Ovary (tissue), 9 donors: ENCODE data around the gene NEDD1. TPM values are rescaled to one million over a fixed set of nuclear protein-coding genes. Genes with fewer than 3 reads are reported as not detected.

Experiments
- DNase-seq, 5 donors: peaks; one replicate each; pipeline ENCODE4 v3.0.0-alpha.2; 2019 to 2020
- H3K27ac ChIP-seq, 2 donors: fragments of 200-600 bp; one replicate each; pipeline versions ENCODE4 v1.5.1 to v1.8.0; 2019 to 2022
- H3K27me3 ChIP-seq: fragments of 200-600 bp; one replicate; pipeline ENCODE4 v1.8.0; 2022
- H3K36me3 ChIP-seq: fragments of 200-600 bp; sonication (generic); one replicate; pipeline ENCODE4 v1.5.1; 2019
- H3K4me1 ChIP-seq: one replicate; pipeline ENCODE4 v1.8.1; 2013; ENCODE audit warnings: mild to moderate bottlenecking, moderate library complexity; ENCODE audit not compliant: insufficient read depth
- H3K4me3 ChIP-seq: fragments of 200-600 bp; sonication (generic); one replicate; pipeline ENCODE4 v1.5.1; 2017
- H3K9me3 ChIP-seq, 2 donors: fragments of 200-600 bp in 1 of 2; sonication (generic) in 1 of 2; one replicate each; pipeline versions ENCODE4 v1.5.1 to v1.8.1; 2013 to 2019; ENCODE audit warnings: mild to moderate bottlenecking in 1 of 2, moderate library complexity in 1 of 2
- EP300 ChIP-seq: sonication (generic); formaldehyde crosslinking; IDR thresholded peaks from one replicate; pipeline ENCODE4 v1.6.1; 2017; ENCODE audit warnings: antibody characterized with exemption
- POLR2A ChIP-seq: fragments of 450-650 bp; IDR thresholded peaks from one replicate; pipeline ENCODE4 v1.6.1; 2017; ENCODE audit warnings: antibody characterized with exemption, mild to moderate bottlenecking, moderate library complexity
- WGBS, 3 donors: extraction: QIAGEN DNeasy Blood & Tissue Kit in 1 of 3; methylation state at CpG; one replicate each; pipeline versions ENCODE4 v1.1.5 to v1.1.7; 2013 to 2017; 5-methylcytosine and 5-hydroxymethylcytosine counted together
- intact Hi-C, 4 donors: fragments of 100-400 bp; cut with DNase I; formaldehyde crosslinking; loops; one replicate each; pipeline versions ENCODE4 v1.11.0 to v1.15.1; 2022 to 2023
- polyA plus RNA-seq, 2 donors: library from polyadenylated mRNA; stranded (reverse); fragments of 200-250 nt in 1 of 2; fragments of 350-450 nt in 1 of 2; fragmentation: Illumina TruSeq in 1 of 2; extraction: RNeasy Lipid Tissue Mini Kit (QIAGEN cat#74804) in 1 of 2; gene quantifications; one replicate each; pipeline ENCODE4 v1.2.3, GENCODE V29; 2013 to 2014
- total RNA-seq, 7 donors: library from RNA; depleted of rRNA in 2 of 7; stranded (reverse); fragments of >200 nt in 2 of 7; fragmentation: NEBNext Ultra II Directional in 3 of 7; extraction: Animal tissue kit (Norgen Biotek cat#: 25700) in 3 of 7; gene quantifications; one replicate each; pipeline versions ENCODE4 v1.1.0 to v1.2.4, GENCODE V29; 2016 to 2023
- TF ChIP-seq, protein P1 (sequence below), 3 donors: fragments of 450-650 bp in 2 of 3; fragments of 200-600 bp in 1 of 3; IDR thresholded peaks; one replicate each; pipeline versions ENCODE4 v1.5.1 to v1.8.0; 2016 to 2022; ENCODE audit warnings: antibody characterized with exemption in 3 of 3, mild to moderate bottlenecking in 1 of 3
- donor health status: DM: no; HTN: no; CAD: no; lungs with moderate emphysema.
- donor health status: DM: no; HTN: no; CAD: no.
- donor health status: Bipolar disorder and iron deficiency.
- donor health status: DM: yes; HTN: yes; CAD: no.
- donor health status: DM: no; HTN: no; CAD: no.
- donor health status: DM: yes; HTN: yes; CAD: no.

NEDD1 gene
- total and polyA plus RNA-seq, 9 donors = 7.9 to 16.3 (median 14.1) TPM

DNA sequence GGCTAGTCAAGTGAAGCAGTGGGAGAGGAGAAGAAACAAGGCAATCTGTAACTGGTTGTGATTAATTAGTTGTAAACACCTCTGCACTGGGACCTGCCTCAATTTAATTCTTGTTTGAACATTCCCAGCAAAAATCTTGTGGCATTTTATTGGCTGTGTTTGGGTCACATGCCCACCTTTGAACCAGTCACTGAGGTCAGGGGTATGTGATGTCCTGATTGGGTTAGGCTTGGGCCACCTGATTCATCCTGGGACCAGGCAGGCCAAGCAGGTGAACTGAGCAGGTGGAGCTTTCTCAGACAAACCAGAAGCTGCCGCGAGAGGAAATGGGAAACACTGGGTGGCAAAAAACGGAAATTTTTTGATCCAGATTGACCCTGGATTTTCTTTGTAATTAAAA, 72.5 kb downstream of the NEDD1 start:
- intact Hi-C loops = no loop called here
- no peaks in the 10 kb centered on the region for H3K27me3 ChIP-seq
- WGBS, 3 donors = 90 to 93% (median 91%) methylated on average over 3 of the region's 3 CpGs
- DNase-seq = no peak
- H3K4me1 ChIP-seq = no peaks in the 10 kb centered on the region
- H3K36me3 ChIP-seq = no peaks in the 10 kb centered on the region
- no peak overlapping the region for H3K4me3 ChIP-seq
- no peak for TF ChIP-seq POLR2A
- TF ChIP-seq, protein P1, sequence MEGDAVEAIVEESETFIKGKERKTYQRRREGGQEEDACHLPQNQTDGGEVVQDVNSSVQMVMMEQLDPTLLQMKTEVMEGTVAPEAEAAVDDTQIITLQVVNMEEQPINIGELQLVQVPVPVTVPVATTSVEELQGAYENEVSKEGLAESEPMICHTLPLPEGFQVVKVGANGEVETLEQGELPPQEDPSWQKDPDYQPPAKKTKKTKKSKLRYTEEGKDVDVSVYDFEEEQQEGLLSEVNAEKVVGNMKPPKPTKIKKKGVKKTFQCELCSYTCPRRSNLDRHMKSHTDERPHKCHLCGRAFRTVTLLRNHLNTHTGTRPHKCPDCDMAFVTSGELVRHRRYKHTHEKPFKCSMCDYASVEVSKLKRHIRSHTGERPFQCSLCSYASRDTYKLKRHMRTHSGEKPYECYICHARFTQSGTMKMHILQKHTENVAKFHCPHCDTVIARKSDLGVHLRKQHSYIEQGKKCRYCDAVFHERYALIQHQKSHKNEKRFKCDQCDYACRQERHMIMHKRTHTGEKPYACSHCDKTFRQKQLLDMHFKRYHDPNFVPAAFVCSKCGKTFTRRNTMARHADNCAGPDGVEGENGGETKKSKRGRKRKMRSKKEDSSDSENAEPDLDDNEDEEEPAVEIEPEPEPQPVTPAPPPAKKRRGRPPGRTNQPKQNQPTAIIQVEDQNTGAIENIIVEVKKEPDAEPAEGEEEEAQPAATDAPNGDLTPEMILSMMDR (IDR thresholded peaks at IDR 0.05) = no peak
- TF ChIP-seq EP300 = no peak
- no peaks in the 10 kb centered on the region for H3K9me3 ChIP-seq
- no peak overlapping the region for H3K27ac ChIP-seq

DNA sequence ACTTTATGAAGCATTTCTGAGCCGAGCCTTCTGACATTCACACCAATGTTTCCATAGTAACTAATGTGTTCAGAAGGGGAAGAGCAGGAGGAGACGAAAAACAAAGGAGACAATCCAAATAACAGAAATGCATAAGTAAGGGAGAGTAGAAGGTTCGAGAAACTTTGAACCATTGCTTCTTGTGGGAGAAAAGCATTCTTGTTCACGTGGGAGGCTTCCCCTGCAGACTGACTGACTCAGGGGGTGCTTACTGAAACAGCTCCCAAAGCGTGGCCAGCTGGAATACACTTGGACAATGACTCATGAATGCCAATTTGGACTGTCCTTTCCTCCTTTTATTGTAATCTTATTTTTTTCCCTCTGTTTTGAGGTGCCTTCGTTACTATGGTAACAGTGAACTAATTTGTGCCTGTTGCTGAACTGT, 73.9 kb downstream of the NEDD1 start:
- DNase-seq = peak in 1 of 5 donors; percentile 16
- Histone ChIP-seq H3K4me3 (no peak overlapping the region), H3K9me3 (no peaks in the 10 kb centered on the region), H3K36me3 (no peaks in the 10 kb centered on the region), H3K27ac (no peak overlapping the region), H3K4me1 (peaks cover 3% of the 10 kb centered on the region), H3K27me3 (no peaks in the 10 kb centered on the region)
- 3 to 7% (median 6%) methylated on average over 6 of the region's 6 CpGs for WGBS, 3 donors
- TF ChIP-seq, protein P1 (IDR thresholded peaks at IDR 0.05) = no peak
- TF ChIP-seq POLR2A (no peak), EP300 (no peak)
- intact Hi-C loops = no loop called here

DNA sequence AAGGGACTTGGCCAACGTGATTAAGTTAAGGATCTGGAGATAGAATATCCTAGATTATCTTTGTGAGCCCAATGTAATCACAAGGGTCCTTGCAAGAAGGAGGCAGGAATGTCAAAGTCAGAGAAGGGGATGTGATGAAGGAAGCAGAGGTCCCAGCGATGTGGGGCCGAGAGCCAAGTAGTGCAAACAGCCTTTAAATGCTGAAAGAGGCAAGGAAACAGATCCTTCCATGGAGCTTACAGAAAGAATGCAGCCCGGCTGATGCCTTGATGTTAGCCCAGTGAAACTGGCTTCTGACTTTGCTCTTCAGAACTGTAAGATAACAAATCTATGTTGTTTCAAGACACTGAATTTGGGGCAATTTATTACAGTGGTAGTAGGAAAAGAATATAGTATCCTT, 74.9 kb downstream of the NEDD1 start:
- no peak for DNase-seq
- intact Hi-C loops = no loop called here

DNA sequence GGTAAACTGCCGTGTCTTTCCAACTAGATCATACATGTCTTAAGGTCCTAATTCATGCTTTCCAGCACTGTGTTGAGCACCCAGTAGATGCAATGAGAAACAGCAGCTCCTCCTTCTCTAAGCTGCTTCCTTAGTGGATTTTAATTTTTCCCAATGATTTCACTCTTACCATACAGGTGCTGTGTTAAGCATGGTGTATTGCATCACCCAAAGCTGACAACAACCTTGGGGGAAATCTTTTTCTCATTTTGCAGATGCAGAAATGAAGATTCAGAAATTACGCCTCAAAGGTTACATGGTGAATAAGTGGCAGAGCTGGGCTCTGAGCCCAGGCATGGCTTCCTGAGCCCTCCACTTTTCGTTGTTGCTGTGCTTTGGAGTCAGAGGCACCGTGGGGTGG, 75.6 kb downstream of the NEDD1 start:
- intact Hi-C loops = no loop called here
- Histone ChIP-seq H3K27me3 (no peaks in the 10 kb centered on the region), H3K36me3 (no peaks in the 10 kb centered on the region), H3K27ac (no peak overlapping the region), H3K4me1 (peaks cover 3% of the 10 kb centered on the region), H3K4me3 (no peak overlapping the region), H3K9me3 (no peaks in the 10 kb centered on the region)
- WGBS, 3 donors = 85 to 89% (median 89%) methylated on average over 4 of the region's 4 CpGs
- DNase-seq = no peak
- TF ChIP-seq POLR2A (no peak), EP300 (no peak)
- TF ChIP-seq, protein P1 (IDR thresholded peaks at IDR 0.05) = no peak

More for the DNA sequence above, 74.9 kb downstream of the NEDD1 start:
- Histone ChIP-seq H3K9me3 (no peaks in the 10 kb centered on the region), H3K4me3 (no peak overlapping the region), H3K27ac (no peak overlapping the region), H3K36me3 (no peaks in the 10 kb centered on the region), H3K4me1 (peaks cover 3% of the 10 kb centered on the region), H3K27me3 (no peaks in the 10 kb centered on the region)
- WGBS, 3 donors = 82 to 85% (median 82%) methylated on average over 4 of the region's 4 CpGs
- TF ChIP-seq, protein P1 (IDR thresholded peaks at IDR 0.05) = no peak
- TF ChIP-seq EP300 (no peak), POLR2A (no peak)
